ENCODE data around the gene NANOS2.

The NANOS2 gene

DNA sequence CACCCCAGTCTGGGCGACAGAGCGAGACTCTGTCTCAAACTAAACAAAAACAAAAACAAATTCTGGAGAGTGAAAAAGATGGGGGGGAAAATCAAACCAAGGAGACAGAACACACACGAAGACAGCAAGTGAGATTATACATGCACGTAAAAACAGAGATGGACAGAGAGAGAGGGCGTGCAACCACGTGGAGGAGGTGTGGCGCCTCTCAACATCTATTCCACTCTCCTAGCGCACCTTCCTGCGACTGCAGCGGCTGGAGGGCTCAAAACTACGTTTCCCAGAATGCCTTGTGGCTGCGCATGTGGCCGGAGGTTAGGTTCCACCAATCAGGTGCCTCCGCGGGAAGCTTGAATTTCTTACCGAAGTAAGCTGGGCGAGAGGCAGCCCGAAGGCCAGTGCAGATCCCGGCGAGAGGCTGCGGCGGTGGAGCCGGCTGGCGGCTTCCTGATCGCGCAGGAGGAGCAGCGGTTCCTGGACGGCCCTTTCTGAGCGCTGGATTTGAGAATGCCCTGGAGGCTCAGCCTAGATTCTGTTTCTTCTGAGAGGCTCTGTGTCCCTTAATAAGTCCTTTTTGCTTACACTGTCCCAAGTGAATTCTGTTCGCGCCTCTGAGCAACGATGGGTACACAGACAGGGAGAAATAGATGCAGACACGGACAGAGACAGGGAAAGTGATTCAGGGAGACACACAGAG is 13.1 kb upstream of the NANOS2 start:
- Histone ChIP-seq H3K4me1 (ENCODE audit: insufficient read depth, low read length) (0 out of 2 replicates have a peak, but pooled peaks cover 3% of the 10 kb centered on the region), H3K27ac (ENCODE audit: low read depth, low read length) (no peak overlapping the region), H3K9ac (ENCODE audit: low read depth, low read length) (peak overlapping the region; percentile 40; the same call in 1 of the 2 replicates), H3K9me3 (ENCODE audit: insufficient read depth, low read depth, low read length) (no peaks in the 10 kb centered on the region), H3K36me3 (ENCODE audit: insufficient read depth, low read length) (no peaks in the 10 kb centered on the region), H3K4me3 (ENCODE audit: low read length) (peak overlapping the region; percentile 45), H3K27me3 (ENCODE audit: insufficient read depth, low read length) (peaks cover 13% of the 10 kb centered on the region)
- WGBS = 11% methylated on average over 33 of the region's 33 CpGs

DNA sequence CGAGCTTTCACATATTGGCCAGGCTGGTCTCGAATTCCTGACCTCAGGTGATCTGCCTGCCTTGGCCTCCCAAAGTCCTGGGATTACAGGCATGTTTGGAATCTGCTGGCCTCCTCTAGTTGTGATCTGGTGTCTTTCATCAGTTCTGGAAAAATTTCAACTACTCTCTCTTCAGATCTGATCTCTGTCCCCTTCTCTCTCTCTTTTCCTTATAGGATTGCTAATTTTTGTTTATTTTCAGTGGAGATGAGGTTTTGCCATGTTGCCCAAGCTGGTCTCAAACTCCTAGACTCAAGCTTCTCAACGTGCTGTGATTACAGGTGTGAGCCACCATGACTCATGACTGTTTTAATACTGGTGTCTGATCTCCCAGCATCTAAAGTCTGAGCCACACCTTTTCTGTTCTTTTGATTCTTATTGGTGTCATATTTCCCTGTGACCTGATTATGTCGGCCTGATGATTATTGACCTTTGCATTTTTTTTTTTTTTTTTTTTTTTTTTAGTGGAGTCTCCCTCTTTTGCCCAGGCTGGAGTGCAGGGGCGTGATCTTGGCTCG is 10.4 kb upstream of the NANOS2 start:
- Histone ChIP-seq H3K36me3 (ENCODE audit: insufficient read depth, low read length) (no peaks in the 10 kb centered on the region), H3K27ac (ENCODE audit: low read depth, low read length) (no peak overlapping the region), H3K4me1 (ENCODE audit: insufficient read depth, low read length) (0 out of 2 replicates have a peak, but pooled peaks cover 3% of the 10 kb centered on the region), H3K9me3 (ENCODE audit: insufficient read depth, low read depth, low read length) (no peaks in the 10 kb centered on the region), H3K9ac (ENCODE audit: low read depth, low read length) (no peak overlapping the region), H3K27me3 (ENCODE audit: insufficient read depth, low read length) (peaks cover 13% of the 10 kb centered on the region), H3K4me3 (ENCODE audit: low read length) (no peak overlapping the region)
- 83% methylated on average over 6 of the region's 6 CpGs for WGBS

DNA sequence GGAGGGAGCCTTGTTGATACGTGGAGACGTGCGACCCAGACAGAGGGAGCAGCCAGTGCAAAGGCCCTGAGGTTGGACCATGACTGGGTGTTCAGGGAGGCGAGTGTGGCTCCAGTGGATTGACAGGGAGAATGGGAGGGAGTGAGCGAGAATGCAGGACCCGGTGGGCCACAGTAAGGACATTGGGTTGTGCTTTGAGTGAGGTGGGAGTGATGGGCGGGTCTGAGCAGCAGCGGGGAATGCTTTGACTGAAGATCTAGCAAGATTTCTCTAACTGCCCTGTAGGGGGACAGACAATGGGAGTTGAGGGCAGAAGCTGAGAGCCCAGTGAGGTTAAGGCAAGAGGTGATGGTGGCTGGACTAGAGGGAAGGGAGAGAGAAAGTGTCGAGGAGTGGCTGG is 7.7 kb upstream of the NANOS2 start:
- Histone ChIP-seq H3K4me3 (ENCODE audit: low read length) (no peak overlapping the region), H3K9me3 (ENCODE audit: insufficient read depth, low read depth, low read length) (no peaks in the 10 kb centered on the region), H3K4me1 (ENCODE audit: insufficient read depth, low read length) (no peaks in the 10 kb centered on the region), H3K9ac (ENCODE audit: low read depth, low read length) (no peak overlapping the region), H3K36me3 (ENCODE audit: insufficient read depth, low read length) (no peaks in the 10 kb centered on the region), H3K27me3 (ENCODE audit: insufficient read depth, low read length) (no peaks in the 10 kb centered on the region), H3K27ac (ENCODE audit: low read depth, low read length) (no peak overlapping the region)
- WGBS = 54% methylated on average over 9 of the region's 9 CpGs

DNA sequence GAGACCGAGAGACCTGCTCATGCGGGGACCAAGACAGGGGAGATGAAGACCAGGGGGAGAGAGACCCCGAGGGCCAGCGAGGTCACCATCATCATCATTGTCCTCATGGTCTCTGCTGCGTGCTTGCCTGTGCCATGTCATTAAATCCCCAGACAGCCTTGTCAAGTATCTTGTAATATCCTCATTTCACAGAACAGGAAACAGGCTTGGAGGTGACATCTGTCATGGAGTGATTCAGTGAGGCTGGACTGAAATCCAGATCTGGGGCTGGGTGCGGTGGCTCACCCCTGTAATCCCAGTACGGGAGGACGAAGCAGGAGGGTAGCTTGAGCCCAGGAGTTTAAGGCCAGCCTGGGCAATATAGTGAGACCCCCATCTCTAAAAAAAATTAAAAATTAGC is 5.9 kb upstream of the NANOS2 start:
- no peaks in the 10 kb centered on the region for H3K27me3 ChIP-seq (ENCODE audit: insufficient read depth, low read length)
- no peaks in the 10 kb centered on the region for H3K4me1 ChIP-seq (ENCODE audit: insufficient read depth, low read length)
- H3K36me3 ChIP-seq (ENCODE audit: insufficient read depth, low read length) = no peaks in the 10 kb centered on the region
- no peaks in the 10 kb centered on the region for H3K9me3 ChIP-seq (ENCODE audit: insufficient read depth, low read depth, low read length)
- H3K4me3 ChIP-seq (ENCODE audit: low read length) = no peak overlapping the region
- 90% methylated on average over 8 of the region's 8 CpGs for WGBS
- no peak overlapping the region for H3K27ac ChIP-seq (ENCODE audit: low read depth, low read length)
- no peak overlapping the region for H3K9ac ChIP-seq (ENCODE audit: low read depth, low read length)

DNA sequence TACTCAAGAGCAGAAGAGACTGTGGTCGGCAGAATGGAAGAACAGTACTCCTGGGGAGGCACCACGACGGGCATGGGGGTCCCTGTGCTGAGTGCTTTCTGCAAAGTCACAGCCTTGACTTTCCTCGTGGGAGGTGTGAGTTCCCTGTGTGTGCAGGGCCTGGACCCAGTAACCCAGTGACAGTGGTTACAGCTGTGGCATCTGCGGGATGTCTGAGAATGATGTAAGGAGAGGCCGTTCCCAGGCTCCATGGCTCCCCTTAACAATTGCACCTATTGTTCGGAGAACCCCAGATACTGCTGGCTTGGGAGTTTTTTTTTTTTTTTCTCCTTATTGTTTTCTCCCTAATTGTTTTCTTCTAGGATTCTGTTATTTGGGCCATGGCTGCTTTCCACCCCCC is 5.1 kb upstream of the NANOS2 start:
- Histone ChIP-seq H3K9ac (ENCODE audit: low read depth, low read length) (no peak overlapping the region), H3K27ac (ENCODE audit: low read depth, low read length) (no peak overlapping the region), H3K27me3 (ENCODE audit: insufficient read depth, low read length) (no peaks in the 10 kb centered on the region), H3K4me1 (ENCODE audit: insufficient read depth, low read length) (no peaks in the 10 kb centered on the region), H3K9me3 (ENCODE audit: insufficient read depth, low read depth, low read length) (no peaks in the 10 kb centered on the region), H3K36me3 (ENCODE audit: insufficient read depth, low read length) (no peaks in the 10 kb centered on the region), H3K4me3 (ENCODE audit: low read length) (no peak overlapping the region)
- WGBS = 82% methylated on average over 6 of the region's 7 CpGs

DNA sequence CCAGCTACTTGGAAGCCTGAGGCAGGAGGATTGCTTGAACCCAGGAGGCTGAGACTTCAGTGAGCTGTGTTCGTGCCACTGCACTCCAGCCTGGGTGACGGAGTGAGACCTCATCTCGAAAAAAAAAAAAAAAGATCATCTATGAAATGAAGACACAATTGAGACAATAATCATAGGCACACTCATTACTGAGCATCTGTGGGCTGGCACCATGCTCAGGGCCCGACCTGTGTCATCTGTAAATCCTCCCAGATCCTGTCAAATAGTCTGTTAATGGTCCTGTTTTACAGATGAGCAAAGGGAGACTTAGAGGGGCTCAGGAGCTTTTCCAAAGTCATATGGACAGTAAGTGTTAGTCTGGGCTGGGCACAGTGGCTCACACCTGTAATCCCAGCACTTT is 4.1 kb upstream of the NANOS2 start:
- WGBS = 84% methylated on average over 4 of the region's 4 CpGs
- Histone ChIP-seq H3K4me3 (ENCODE audit: low read length) (no peak overlapping the region), H3K9me3 (ENCODE audit: insufficient read depth, low read depth, low read length) (no peaks in the 10 kb centered on the region), H3K4me1 (ENCODE audit: insufficient read depth, low read length) (no peaks in the 10 kb centered on the region), H3K27me3 (ENCODE audit: insufficient read depth, low read length) (no peaks in the 10 kb centered on the region), H3K9ac (ENCODE audit: low read depth, low read length) (no peak overlapping the region), H3K27ac (ENCODE audit: low read depth, low read length) (no peak overlapping the region), H3K36me3 (ENCODE audit: insufficient read depth, low read length) (no peaks in the 10 kb centered on the region)

DNA sequence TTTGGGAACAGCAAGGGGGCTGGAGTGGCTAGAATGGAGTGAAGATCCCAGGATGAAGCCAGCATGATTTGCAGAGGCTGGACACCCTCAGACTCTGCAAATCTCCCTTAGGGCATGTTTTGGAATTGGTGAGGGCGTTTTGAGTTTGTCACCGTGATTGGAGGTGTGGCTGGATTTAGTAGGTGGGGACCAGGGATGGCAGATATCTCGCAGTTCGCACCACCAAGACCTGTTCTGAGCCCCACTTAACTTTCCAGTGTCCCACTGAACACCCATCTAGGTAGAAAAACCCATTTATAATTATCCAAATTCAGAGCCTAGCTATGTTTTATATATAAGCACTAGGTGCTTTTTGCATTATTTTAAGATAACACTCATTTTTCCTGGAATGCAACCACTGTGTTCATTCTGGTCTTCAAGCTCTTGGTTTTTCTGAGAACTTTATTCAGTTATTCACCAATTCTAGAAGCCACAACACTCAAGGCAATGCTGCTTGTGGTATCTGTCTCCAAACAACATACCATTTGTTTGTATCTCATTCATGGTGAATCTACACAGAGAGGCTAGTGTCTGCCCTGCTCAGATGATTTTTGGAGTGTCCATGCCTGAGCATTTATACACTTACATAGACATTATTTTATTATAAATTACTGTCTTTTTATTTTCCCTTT is 3.0 kb upstream of the NANOS2 start:
- Histone ChIP-seq H3K9me3 (ENCODE audit: insufficient read depth, low read depth, low read length) (no peaks in the 10 kb centered on the region), H3K9ac (ENCODE audit: low read depth, low read length) (no peak overlapping the region), H3K4me1 (ENCODE audit: insufficient read depth, low read length) (no peaks in the 10 kb centered on the region), H3K36me3 (ENCODE audit: insufficient read depth, low read length) (no peaks in the 10 kb centered on the region), H3K27me3 (ENCODE audit: insufficient read depth, low read length) (no peaks in the 10 kb centered on the region), H3K4me3 (ENCODE audit: low read length) (no peak overlapping the region), H3K27ac (ENCODE audit: low read depth, low read length) (no peak overlapping the region)
- 67% methylated on average over 4 of the region's 4 CpGs for WGBS

DNA sequence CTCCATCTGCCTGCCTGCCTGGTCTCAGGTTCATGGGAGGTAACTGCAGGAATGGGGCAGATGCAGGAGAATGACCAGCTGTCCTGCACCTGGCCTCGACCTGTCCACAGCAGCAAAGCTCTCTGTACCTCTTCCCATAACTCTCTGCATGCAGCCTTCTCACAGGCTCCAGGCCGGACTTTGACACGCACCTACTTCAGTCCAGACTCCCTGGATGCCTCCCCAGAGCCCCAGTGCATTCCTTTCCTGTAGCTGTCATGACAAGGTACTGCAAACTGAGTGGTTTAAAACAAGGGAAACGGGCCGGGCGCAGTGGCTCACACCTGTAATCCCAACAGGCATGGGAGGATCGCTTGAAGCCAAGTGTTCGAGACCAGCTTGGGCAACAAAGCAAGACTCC is 3.3 kb downstream of the NANOS2 start:
- no peaks in the 10 kb centered on the region for H3K9me3 ChIP-seq (ENCODE audit: insufficient read depth, low read depth, low read length)
- no peaks in the 10 kb centered on the region for H3K4me1 ChIP-seq (ENCODE audit: insufficient read depth, low read length)
- H3K4me3 ChIP-seq (ENCODE audit: low read length) = no peak overlapping the region
- H3K9ac ChIP-seq (ENCODE audit: low read depth, low read length) = no peak overlapping the region
- no peaks in the 10 kb centered on the region for H3K27me3 ChIP-seq (ENCODE audit: insufficient read depth, low read length)
- no peak overlapping the region for H3K27ac ChIP-seq (ENCODE audit: low read depth, low read length)
- no peaks in the 10 kb centered on the region for H3K36me3 ChIP-seq (ENCODE audit: insufficient read depth, low read length)
- 90% methylated on average over 8 of the region's 8 CpGs for WGBS

DNA sequence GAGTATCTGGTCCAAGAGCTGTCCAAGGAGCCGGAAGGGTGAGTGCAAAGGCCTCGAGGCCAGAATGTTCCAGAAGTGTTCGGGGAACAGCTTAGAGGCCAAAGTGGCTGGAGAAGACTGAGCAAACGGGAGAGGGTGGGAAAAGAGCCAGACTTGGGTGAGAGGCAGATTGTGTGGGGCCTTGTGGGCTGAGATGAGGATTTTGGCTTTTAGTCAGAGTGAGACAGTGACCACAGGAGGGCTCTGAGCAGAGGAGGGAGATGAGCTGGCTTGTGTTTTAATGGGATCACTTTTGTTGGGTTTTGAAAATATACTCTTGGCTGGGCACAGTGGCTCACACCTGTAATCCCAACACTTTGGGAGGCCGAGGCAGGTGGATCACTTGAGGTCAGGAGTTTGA is 5.6 kb downstream of the NANOS2 start:
- H3K27me3 ChIP-seq (ENCODE audit: insufficient read depth, low read length) = no peaks in the 10 kb centered on the region
- H3K4me3 ChIP-seq (ENCODE audit: low read length) = no peak overlapping the region
- 87% methylated on average over 5 of the region's 5 CpGs for WGBS
- no peaks in the 10 kb centered on the region for H3K4me1 ChIP-seq (ENCODE audit: insufficient read depth, low read length)
- no peak overlapping the region for H3K27ac ChIP-seq (ENCODE audit: low read depth, low read length)
- no peaks in the 10 kb centered on the region for H3K9me3 ChIP-seq (ENCODE audit: insufficient read depth, low read depth, low read length)
- H3K36me3 ChIP-seq (ENCODE audit: insufficient read depth, low read length) = no peaks in the 10 kb centered on the region
- H3K9ac ChIP-seq (ENCODE audit: low read depth, low read length) = no peak overlapping the region

DNA sequence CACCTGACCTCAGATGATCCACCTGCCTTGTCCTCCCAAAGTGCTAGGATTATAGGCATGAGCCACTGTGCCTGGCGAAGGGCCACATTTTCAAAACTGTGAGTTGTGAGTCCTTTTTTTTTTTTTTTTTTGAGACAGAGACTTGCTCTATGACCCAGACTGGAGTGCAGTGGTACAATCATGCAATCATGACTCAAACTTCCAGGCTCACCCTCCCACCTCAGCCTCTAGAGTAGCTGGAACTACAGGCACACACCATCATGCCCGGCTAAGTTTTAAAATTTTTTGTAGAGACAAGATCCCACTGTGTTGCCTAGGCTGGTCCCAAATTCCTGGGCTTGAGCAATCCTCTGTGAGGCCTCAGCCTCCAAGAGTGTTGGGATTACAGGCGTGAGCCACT is 8.4 kb downstream of the NANOS2 start:
- Histone ChIP-seq H3K9me3 (ENCODE audit: insufficient read depth, low read depth, low read length) (no peaks in the 10 kb centered on the region), H3K36me3 (ENCODE audit: insufficient read depth, low read length) (no peaks in the 10 kb centered on the region), H3K27ac (ENCODE audit: low read depth, low read length) (no peak overlapping the region), H3K9ac (ENCODE audit: low read depth, low read length) (no peak overlapping the region), H3K4me3 (ENCODE audit: low read length) (no peak overlapping the region), H3K27me3 (ENCODE audit: insufficient read depth, low read length) (peaks cover 9% of the 10 kb centered on the region), H3K4me1 (ENCODE audit: insufficient read depth, low read length) (no peaks in the 10 kb centered on the region)
- WGBS = 88% methylated on average over 3 of the region's 3 CpGs

DNA sequence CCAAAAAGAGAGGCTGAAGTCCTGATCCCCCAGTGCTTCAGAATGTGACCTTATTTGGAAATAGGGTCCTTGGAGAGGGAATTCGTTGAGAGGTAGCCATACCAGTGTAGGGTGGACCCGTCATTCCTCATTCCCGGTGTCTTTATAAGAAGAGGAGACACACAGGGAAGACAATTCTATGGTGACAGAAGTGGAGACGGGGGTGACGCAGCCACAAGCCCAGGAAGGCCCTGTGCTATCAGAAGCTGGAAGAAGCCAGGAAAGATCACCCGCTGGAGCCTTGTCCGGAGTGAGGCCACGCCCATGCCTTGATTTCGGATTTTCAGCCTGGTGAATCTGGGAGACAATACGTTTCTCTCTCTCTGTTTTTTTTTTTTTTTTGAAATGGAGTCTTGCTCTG is 9.6 kb downstream of the NANOS2 start:
- Histone ChIP-seq H3K4me1 (ENCODE audit: insufficient read depth, low read length) (no peaks in the 10 kb centered on the region), H3K9me3 (ENCODE audit: insufficient read depth, low read depth, low read length) (no peaks in the 10 kb centered on the region), H3K4me3 (ENCODE audit: low read length) (no peak overlapping the region), H3K27ac (ENCODE audit: low read depth, low read length) (no peak overlapping the region), H3K9ac (ENCODE audit: low read depth, low read length) (no peak overlapping the region), H3K36me3 (ENCODE audit: insufficient read depth, low read length) (no peaks in the 10 kb centered on the region), H3K27me3 (ENCODE audit: insufficient read depth, low read length) (peaks cover 19% of the 10 kb centered on the region)
- WGBS = 91% methylated on average over 10 of the region's 10 CpGs
